Spleen (tissue), 13 donors: ENCODE measurements around the gene COL1A2. TPM values are rescaled to one million over a fixed set of nuclear protein-coding genes. Genes with fewer than 3 reads are reported as not detected.

ENCODE experiments used
- DNase-seq: peaks from one replicate; pipeline ENCODE4 v3.0.0-alpha.2; 2020
- H3K27ac ChIP-seq, 8 donors: fragments of 200-600 bp; sonication (generic) in 7 of 8; 1 replicate in 4 of 8; 2 replicates in 4 of 8; pipeline versions ENCODE4 v1.5.0 to v1.8.0; 2016 to 2021; ENCODE audit warnings: inconsistent platforms in 4 of 8, mild to moderate bottlenecking in 4 of 8, moderate library complexity in 1 of 8
- H3K27me3 ChIP-seq, 7 donors: fragments of 200-600 bp; sonication (generic) in 6 of 7; replicated peaks in 1 of 7; 1 replicate in 4 of 7; 2 replicates in 3 of 7; pipeline versions ENCODE4 v1.5.0 to v1.8.0; 2016 to 2021; ENCODE audit warnings: inconsistent platforms in 3 of 7, mild to moderate bottlenecking in 1 of 7
- H3K36me3 ChIP-seq, 6 donors: fragments of 200-600 bp; sonication (generic) in 5 of 6; 1 replicate in 4 of 6; 2 replicates in 2 of 6; pipeline versions ENCODE4 v1.5.0 to v1.8.0; 2016 to 2021; ENCODE audit warnings: inconsistent platforms in 2 of 6
- H3K4me1 ChIP-seq, 6 donors: fragments of 200-600 bp; sonication (generic) in 5 of 6; 1 replicate in 3 of 6; 2 replicates in 3 of 6; pipeline versions ENCODE4 v1.5.0 to v1.8.0; 2016 to 2021; ENCODE audit warnings: inconsistent platforms in 3 of 6
- H3K4me3 ChIP-seq, 8 donors: fragments of 200-600 bp; sonication (generic) in 7 of 8; 1 replicate in 4 of 8; 2 replicates in 4 of 8; pipeline versions ENCODE4 v1.5.0 to v1.8.0; 2016 to 2021; ENCODE audit warnings: inconsistent platforms in 4 of 8, mild to moderate bottlenecking in 4 of 8, moderate library complexity in 2 of 8
- H3K9me3 ChIP-seq, 8 donors: fragments of 200-600 bp; sonication (generic) in 7 of 8; 1 replicate in 4 of 8; 2 replicates in 4 of 8; pipeline versions ENCODE4 v1.5.0 to v1.8.0; 2016 to 2021; ENCODE audit warnings: inconsistent platforms in 4 of 8
- CTCF ChIP-seq, 11 experiments: fragments of 200-600 bp in 7 of 11; fragments of 450-650 bp in 4 of 11; sonication (generic) in 4 of 11; IDR thresholded peaks in 8 of 11; conservative IDR thresholded peaks in 3 of 11; 1 replicate in 7 of 11; 2 replicates in 4 of 11; pipeline versions ENCODE4 v1.4.0 to v1.8.0; 2016 to 2021; ENCODE audit warnings: antibody characterized with exemption in 11 of 11, inconsistent platforms in 4 of 11, mild to moderate bottlenecking in 1 of 11
- POLR2A ChIP-seq, 3 donors: fragments of 450-650 bp; IDR thresholded peaks; one replicate each; pipeline ENCODE4 v1.5.1; 2017; ENCODE audit warnings: antibody characterized with exemption in 3 of 3, mild to moderate bottlenecking in 1 of 3
- POLR2AphosphoS5 ChIP-seq, 3 donors: sonication (generic); formaldehyde crosslinking; IDR thresholded peaks; one replicate each; pipeline ENCODE4 v1.5.1; 2017; ENCODE audit warnings: antibody characterized with exemption in 3 of 3
- WGBS, 5 donors: extraction: QIAGEN DNeasy Blood & Tissue Kit in 3 of 5; methylation state at CpG; one replicate each; pipeline versions ENCODE4 v1.1.5 to v1.1.7; 2013 to 2018; 5-methylcytosine and 5-hydroxymethylcytosine counted together
- intact Hi-C: fragments of 100-400 bp; cut with DNase I; formaldehyde crosslinking; loops from one replicate; pipeline ENCODE4 v1.15.0; 2023; ENCODE audit warnings: low total_unique reads
- long read RNA-seq, 2 donors: transcript quantifications; one replicate each; lab custom pipeline, GENCODE V29; 2026
- polyA plus RNA-seq, 3 donors: library from polyadenylated mRNA; stranded (reverse); fragments of 200-250 nt; gene quantifications; one replicate each; pipeline ENCODE4 v1.2.1, GENCODE V29; 2013
- total RNA-seq, 7 donors: library from RNA; depleted of rRNA in 3 of 7; stranded (reverse); fragments of >200 nt in 3 of 7; fragmentation: NEBNext Ultra II Directional in 4 of 7; extraction: Animal tissue kit (Norgen Biotek cat#: 25700) in 4 of 7; gene quantifications; one replicate each; pipeline versions ENCODE4 v1.1.0 to v1.2.1, GENCODE V29; 2016 to 2021
- donor health status: healthy with polysubstance abuse.
- donor health status: DM: no; HTN: no; CAD: no; lungs with moderate emphysema.
- donor health status: DM: no; HTN: no; CAD: no.
- donor health status: Bipolar disorder and iron deficiency.
- donor health status: healthy.
- donor health status: DM: no; HTN: no; CAD: no.
- donor health status: DM: yes; HTN: yes; CAD: no.

Gene COL1A2
- 100 to 1,000 TPM in 6 of 7 donors, 10 to 100 TPM in 1; 72.8 to 228 (median 166) TPM for total RNA-seq
- polyA plus RNA-seq: 10 to 100 TPM; 39.7 to 73.0 (median 48.3) TPM
- long read RNA-seq, donor 1, transcript COL1A2-205 (4 exons, 656 nt): minor isoform, 17 of 947 reads
- long read RNA-seq, donor 1, transcript COL1A2-203 (4 exons, 1,123 nt): major isoform, 25 of 947 reads
- long read RNA-seq, donor 1, partial matches to known transcripts: 856 of 947 reads
- long read RNA-seq, donor 1, other reads (novel, unspliced or antisense): 46 of 947 reads
- long read RNA-seq, donor 2, transcript COL1A2-203 (4 exons, 1,123 nt): major isoform, 9 of 416 reads
- long read RNA-seq, donor 2, transcript COL1A2-205 (4 exons, 656 nt): minor isoform, 7 of 416 reads
- long read RNA-seq, donor 2, partial matches to known transcripts: 334 of 416 reads
- long read RNA-seq, donor 2, other reads (novel, unspliced or antisense): 65 of 416 reads

- 0 to 5% (median 3%) methylated on average over 26 to 32 of the region's 32 CpGs for WGBS, 5 donors
- Histone ChIP-seq H3K27ac (peak within 1 kb of the TSS; percentile 19 to 81 (median 72)), H3K9me3 (no peaks in the 10 kb centered on the region), H3K4me1 (peaks cover 0 to 42% (median 17%) of the 10 kb centered on the region in 6 donors), H3K36me3 (no peaks in the 10 kb centered on the region), H3K27me3 (peaks cover 0 to 25% (median 0%) of the 10 kb centered on the region in 7 donors), H3K4me3 (peak within 1 kb of the TSS; percentile 16 to 64 (median 36))
- TF ChIP-seq CTCF (IDR thresholded peaks at IDR 0.05 in 8 of 11, conservative IDR thresholded peaks at IDR 0.05 in 3 of 11) (no peak), POLR2AphosphoS5 (IDR thresholded peaks at IDR 0.05) (peak in 2 of 3 donors; percentile 67 to 74), POLR2A (IDR thresholded peaks at IDR 0.05) (peak in 1 of 3 donors; percentile 19)
- intact Hi-C loops: no loop called here
- peak; percentile 77 for DNase-seq
Observed at GRCh38 chr7:94394437-94395140, at the start of gene COL1A2. TSS of gene COL1A2 (plus strand) at chr7:94394895. CDS start at chr7:94395032, 137 bp downstream.

GRCh38 chr7:94345907-94346306, 48.8 kb upstream of the COL1A2 start:
- no peak for DNase-seq
- Histone ChIP-seq H3K4me1 (no peaks in the 10 kb centered on the region), H3K36me3 (no peaks in the 10 kb centered on the region), H3K27ac (no peak overlapping the region), H3K9me3 (no peaks in the 10 kb centered on the region), H3K27me3 (no peaks in the 10 kb centered on the region), H3K4me3 (no peak overlapping the region)
- TF ChIP-seq CTCF (IDR thresholded peaks at IDR 0.05 in 8 of 11, conservative IDR thresholded peaks at IDR 0.05 in 3 of 11) (no peak), POLR2A (IDR thresholded peaks at IDR 0.05) (no peak), POLR2AphosphoS5 (IDR thresholded peaks at IDR 0.05) (no peak)
- intact Hi-C loops: no loop called here

GRCh38 chr7:94348142-94348541, 46.6 kb upstream of the COL1A2 start:
- Histone ChIP-seq H3K4me3 (no peak overlapping the region), H3K27ac (peak overlapping the region in 6 of 8 donors; percentile 4 to 63 (median 42)), H3K4me1 (no peaks in the 10 kb centered on the region), H3K9me3 (no peaks in the 10 kb centered on the region), H3K27me3 (no peaks in the 10 kb centered on the region), H3K36me3 (no peaks in the 10 kb centered on the region)
- TF ChIP-seq POLR2A (IDR thresholded peaks at IDR 0.05) (no peak), CTCF (IDR thresholded peaks at IDR 0.05 in 8 of 11, conservative IDR thresholded peaks at IDR 0.05 in 3 of 11) (no peak), POLR2AphosphoS5 (IDR thresholded peaks at IDR 0.05) (no peak)
- intact Hi-C loops: no loop called here
- no peak for DNase-seq
- 60 to 78% (median 70%) methylated on average over 3 of the region's 3 CpGs for WGBS, 5 donors

GRCh38 chr7:94350734-94351133, 44.0 kb upstream of the COL1A2 start:
- WGBS, 5 donors: 77 to 88% (median 83%) methylated on average over 1 of the region's 1 CpG
- intact Hi-C loops: no loop called here
- H3K27ac ChIP-seq: no peak overlapping the region
- DNase-seq: no peak
- H3K36me3 ChIP-seq: no peaks in the 10 kb centered on the region
- TF ChIP-seq POLR2A (IDR thresholded peaks at IDR 0.05) (no peak), CTCF (IDR thresholded peaks at IDR 0.05 in 8 of 11, conservative IDR thresholded peaks at IDR 0.05 in 3 of 11) (no peak), POLR2AphosphoS5 (IDR thresholded peaks at IDR 0.05) (no peak)
- no peak overlapping the region for H3K4me3 ChIP-seq
- no peaks in the 10 kb centered on the region for H3K4me1 ChIP-seq
- H3K27me3 ChIP-seq: no peaks in the 10 kb centered on the region
- no peaks in the 10 kb centered on the region for H3K9me3 ChIP-seq
